GM12875 (cell line): ENCODE measurements around the gene DPY19L1.
"Not testable (repeated sequence)": the region's sequence is repeated elsewhere in the genome, so short reads cannot be mapped to it uniquely, and the experiment has no call there.

Experiments used
- H3K4me3 ChIP-seq: one replicate; pipeline ENCODE4 v1.5.1; 2011; ENCODE audit warnings: low read depth, low read length, control low read depth
- CTCF ChIP-seq: IDR thresholded peaks from 2 replicates; pipeline ENCODE4 v1.5.1; 2011; ENCODE audit warnings: low read depth, mild to moderate bottlenecking, control low read depth, inconsistent platforms, low read length, moderate library complexity, borderline replicate concordance; ENCODE audit not compliant: insufficient read depth

DPY19L1 gene

GRCh38 chr7:34912236-34912635 lies 125.0 kb downstream of the DPY19L1 start:
- H3K4me3 ChIP-seq: no peak overlapping the region
- TF ChIP-seq CTCF: no peak

DNA sequence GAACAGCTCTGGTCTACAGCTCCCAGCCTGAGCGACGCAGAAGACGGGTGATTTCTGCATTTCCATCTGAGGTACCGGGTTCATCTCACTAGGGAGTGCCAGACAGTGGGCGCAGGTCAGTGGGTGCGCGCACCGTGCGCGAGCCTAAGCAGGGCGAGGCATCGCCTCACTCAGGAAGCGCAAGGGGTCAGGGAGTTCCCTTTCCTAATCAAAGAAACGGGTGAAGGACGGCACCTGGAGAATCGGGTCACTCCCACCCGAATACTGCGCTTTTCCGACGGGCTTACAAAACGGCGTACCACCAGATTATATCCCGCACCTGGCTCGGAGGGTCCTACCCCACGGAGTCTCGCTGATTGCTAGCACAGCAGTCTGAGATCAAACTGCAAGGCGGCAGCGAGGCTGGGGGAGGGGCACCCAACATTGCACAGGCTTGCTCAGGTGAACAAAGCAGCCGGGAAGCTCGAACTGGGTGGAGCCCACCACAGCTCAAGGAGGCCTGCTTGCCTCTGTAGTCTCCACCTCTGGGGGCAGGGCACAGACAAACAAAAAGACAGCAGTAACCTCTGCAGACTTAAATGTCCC lies 130.9 kb downstream of the DPY19L1 start:
- H3K4me3 ChIP-seq: not testable (repeated sequence)

DNA sequence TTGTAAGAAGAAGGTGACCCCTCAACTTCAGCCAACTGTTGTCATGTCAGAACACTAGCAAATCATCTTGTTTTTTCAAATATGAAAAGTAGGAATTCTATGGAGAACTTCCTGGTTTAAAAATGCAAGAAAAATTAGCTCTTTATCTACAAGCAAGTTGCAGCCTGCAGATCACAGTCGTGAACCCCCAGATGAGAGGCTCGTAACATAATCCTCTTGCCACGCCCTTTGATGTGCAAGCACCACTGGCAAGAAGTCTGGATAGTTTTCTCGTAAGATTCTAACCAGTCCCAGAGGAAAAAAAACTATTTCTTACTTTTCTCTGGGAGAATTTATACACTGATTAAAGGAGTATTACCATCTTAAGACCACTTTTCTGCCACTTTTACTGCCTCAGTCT lies 132.3 kb downstream of the DPY19L1 start:
- no peak overlapping the region for H3K4me3 ChIP-seq
- no peak for TF ChIP-seq CTCF

GRCh38 chr7:34903921-34904320 lies 133.4 kb downstream of the DPY19L1 start:
- not testable (repeated sequence) for H3K4me3 ChIP-seq

DNA sequence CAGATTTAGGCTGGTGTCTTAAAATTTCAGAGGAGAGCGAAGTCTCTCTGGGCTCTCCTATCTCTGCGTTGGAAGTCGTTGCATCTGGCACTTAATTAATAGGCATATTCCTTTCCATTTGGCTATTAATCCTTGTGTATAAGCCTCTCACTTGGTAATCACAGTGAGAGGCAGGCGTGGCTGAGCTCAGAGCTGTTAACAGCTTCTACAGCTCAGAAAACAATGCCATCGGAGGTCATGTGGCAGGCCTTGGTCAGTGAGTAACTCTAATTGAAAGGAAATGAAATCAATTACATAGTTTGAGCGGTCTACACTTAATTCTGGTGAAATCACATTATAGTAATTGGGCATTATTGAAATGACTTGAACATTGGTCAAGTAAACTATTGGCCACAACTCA lies 135.1 kb downstream of the DPY19L1 start:
- no peak overlapping the region for H3K4me3 ChIP-seq
- TF ChIP-seq CTCF: no peak

DNA sequence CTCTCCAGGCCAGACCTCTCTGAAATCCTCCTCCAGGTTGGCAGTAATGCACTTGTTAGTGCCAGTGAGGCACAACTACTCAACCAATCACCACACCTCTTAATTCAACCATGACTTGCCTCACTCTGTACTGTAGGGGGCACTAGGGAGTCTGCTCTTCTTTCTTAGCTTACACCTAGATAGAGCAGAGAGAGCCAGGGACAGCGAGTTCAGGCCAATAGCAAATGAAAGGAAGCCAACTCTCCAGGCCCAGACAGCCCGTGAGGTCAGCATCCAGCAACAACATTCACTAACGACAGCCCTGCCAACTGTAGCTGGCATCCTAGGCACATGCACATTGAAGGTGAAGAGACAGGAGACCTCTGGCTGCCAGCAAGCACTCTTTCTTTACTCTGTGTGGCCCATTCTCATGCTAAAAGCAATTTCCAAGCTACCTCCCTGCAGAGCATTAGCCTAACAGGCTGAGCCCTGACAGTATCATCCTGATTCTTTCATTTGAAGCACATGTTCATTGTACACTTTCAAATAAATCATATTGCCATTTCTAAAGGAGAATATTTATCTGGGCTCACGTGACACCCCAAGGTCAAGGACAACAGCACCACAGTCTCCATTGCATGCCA lies 136.3 kb downstream of the DPY19L1 start:
- peak; percentile 40; the same call in 1 of the 2 replicates for TF ChIP-seq CTCF
- no peak overlapping the region for H3K4me3 ChIP-seq

GRCh38 chr7:34895202-34895601 lies 142.1 kb downstream of the DPY19L1 start:
- H3K4me3 ChIP-seq: no peak overlapping the region
- no peak for TF ChIP-seq CTCF

DNA sequence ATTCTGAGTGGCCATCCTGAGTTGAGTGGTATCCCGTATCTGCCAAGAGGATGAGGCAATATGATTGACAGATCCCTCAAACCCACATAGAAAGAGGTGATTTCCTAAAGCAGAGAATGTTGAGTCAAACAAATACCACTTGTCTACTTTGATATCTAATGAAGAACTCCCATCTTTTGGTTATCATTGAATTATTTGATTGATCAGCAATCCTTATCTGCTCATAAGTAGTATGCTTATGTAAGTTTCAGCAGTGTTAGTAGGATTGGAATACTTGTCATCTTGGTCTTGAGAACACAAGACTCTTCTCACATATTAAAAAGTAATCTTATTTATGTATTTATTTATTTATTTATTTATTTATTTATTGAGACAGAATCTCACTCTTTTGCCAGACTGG lies 147.3 kb downstream of the DPY19L1 start:
- H3K4me3 ChIP-seq: no peak overlapping the region
- TF ChIP-seq CTCF: no peak
